GM18907 (cell line): ENCODE results near the gene TDRKH.
"Not testable (repeated sequence)": the region's sequence is repeated elsewhere in the genome, so short reads cannot be mapped to it uniquely, and the experiment has no call there.

Experiments used
- ATAC-seq: cut with Tn5 transposase; IDR thresholded peaks from one replicate; pipeline ENCODE4 v1.9.1; 2021; ENCODE audit warnings: mild to moderate bottlenecking, moderate library complexity; ENCODE audit not compliant: unreplicated experiment

TDRKH gene

GRCh38 chr1:151768351-151769066 is 21.8 kb downstream of the TDRKH start:
- ATAC-seq = not testable (repeated sequence)

- no peak for ATAC-seq
These were observed 26.3 kb downstream of the TDRKH start for GRCh38 chr1:151763990-151764389.

- peak; percentile 93 for ATAC-seq
These were observed 27.1 kb downstream of the TDRKH start, which contains the start of gene MRPL9 for GRCh38 chr1:151762941-151763921. MRPL9 (minus strand) TSS chr1:151763496; CDS start chr1:151763479, 17 bp downstream.

GRCh38 chr1:151760597-151761385 is 29.5 kb downstream of the TDRKH start:
- ATAC-seq = no peak

GRCh38 chr1:151759241-151759640 is 31.1 kb downstream of the TDRKH start:
- no peak for ATAC-seq

GRCh38 chr1:151756291-151756690 is 34.0 kb downstream of the TDRKH start:
- ATAC-seq = no peak

- ATAC-seq = no peak
These were observed 48.8 kb downstream of the TDRKH start for GRCh38 chr1:151741516-151741915.

- ATAC-seq = no peak
These were observed 50.5 kb downstream of the TDRKH start for GRCh38 chr1:151739590-151740355.

- ATAC-seq = no peak
These were observed 52.8 kb downstream of the TDRKH start for GRCh38 chr1:151737479-151737878.

- ATAC-seq = no peak
These were observed 53.3 kb downstream of the TDRKH start for GRCh38 chr1:151737026-151737425.

GRCh38 chr1:151733995-151734394 is 56.3 kb downstream of the TDRKH start:
- ATAC-seq = not testable (repeated sequence)

GRCh38 chr1:151733126-151733525 is 57.2 kb downstream of the TDRKH start:
- ATAC-seq = no peak

- no peak for ATAC-seq
These were observed 60.4 kb downstream of the TDRKH start for GRCh38 chr1:151729966-151730291.

- ATAC-seq = no peak
These were observed 60.9 kb downstream of the TDRKH start for GRCh38 chr1:151729157-151729965.

GRCh38 chr1:151728151-151729054 is 61.9 kb downstream of the TDRKH start:
- ATAC-seq = no peak

- ATAC-seq = no peak
These were observed 66.5 kb downstream of the TDRKH start for GRCh38 chr1:151723726-151724370.
